GM12878 (cell line): ENCODE results near the gene IL33.

Experiments
- BHLHE40 ChIP-seq, 2 experiments: fragments of 450-650 bp in 1 of 2; IDR thresholded peaks; 2 replicates each; pipeline ENCODE4 v1.6.1; 2011 to 2017; ENCODE audit warnings: low read depth in 2 of 2, borderline replicate concordance in 1 of 2, improper control_type of control experiment in 1 of 2, low read length in 1 of 2, mild to moderate bottlenecking in 1 of 2
- CEBPB ChIP-seq, 2 experiments: fragments of 150-350 bp in 1 of 2; IDR thresholded peaks; 2 replicates each; pipeline ENCODE4 v1.6.1; 2012 to 2014; ENCODE audit warnings: low read depth in 2 of 2, low read length in 2 of 2, borderline replicate concordance in 1 of 2, inconsistent platforms in 1 of 2
- RFX5 ChIP-seq: IDR thresholded peaks from 2 replicates; pipeline ENCODE4 v1.6.1; 2011; ENCODE audit warnings: low read depth, low read length, improper control_type of control experiment
- SP1 ChIP-seq: IDR thresholded peaks from one replicate; pipeline ENCODE4 v1.6.1; 2011; ENCODE audit warnings: low read depth, low read length
- ZNF207 ChIP-seq: fragments of 450-650 bp; IDR thresholded peaks from 2 replicates; pipeline ENCODE4 v1.6.1; 2014; ENCODE audit warnings: antibody characterized with exemption, mild to moderate bottlenecking, borderline replicate concordance
- TF ChIP-seq, protein P1 (sequence below): IDR thresholded peaks from 2 replicates; pipeline ENCODE4 v1.6.1; 2012; ENCODE audit warnings: low read depth, low read length, improper control_type of control experiment
- TF ChIP-seq, protein P2 (sequence below): IDR thresholded peaks from 2 replicates; pipeline ENCODE4 v1.6.1; 2011; ENCODE audit warnings: mild to moderate bottlenecking, low read depth, low read length, moderate library complexity; ENCODE audit not compliant: insufficient replicate concordance
- TF ChIP-seq, protein P3 (sequence below), 3 experiments: IDR thresholded peaks in 2 of 3; conservative IDR thresholded peaks in 1 of 3; 2 replicates each; pipeline ENCODE4 v1.5.1; 2011; ENCODE audit warnings: low read depth in 3 of 3, low read length in 3 of 3, mild to moderate bottlenecking in 3 of 3, control low read depth in 2 of 3, moderate library complexity in 2 of 3, inconsistent platforms in 1 of 3, mixed read lengths in 1 of 3; ENCODE audit not compliant: control insufficient read depth in 2 of 3, insufficient read depth in 1 of 3; ENCODE audit errors: extremely low read depth in 1 of 3

DNA sequence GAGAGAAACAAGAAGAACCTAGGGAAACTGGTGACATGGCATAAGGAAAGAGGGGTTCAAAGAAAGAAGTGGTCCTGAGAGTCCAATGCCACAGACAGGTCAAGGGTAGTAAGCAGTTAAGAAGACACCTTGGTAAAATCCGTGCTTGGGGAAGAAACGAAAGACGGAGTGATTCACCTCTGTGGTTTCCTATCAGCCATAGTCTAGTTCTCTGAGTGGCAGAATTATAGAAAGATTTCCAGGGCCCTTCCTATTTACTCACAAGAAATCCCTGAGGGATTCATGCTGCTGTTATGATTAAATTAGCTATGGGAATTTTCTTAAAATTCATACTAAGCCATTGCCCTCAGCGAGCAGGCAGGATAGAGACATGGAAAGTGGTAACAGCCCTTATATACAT is 31.7 kb downstream of the IL33 start:
- TF ChIP-seq RFX5 (no peak), CEBPB (IDR thresholded peaks at IDR 0.05; ENCODE audit: borderline replicate concordance in 1 of 2, low read depth in 2 of 2, low read length in 2 of 2) (no peak), ZNF207 (no peak), BHLHE40 (IDR thresholded peaks at IDR 0.05; ENCODE audit: borderline replicate concordance in 1 of 2, low read depth in 2 of 2, low read length in 1 of 2) (no peak), SP1 (no peak)
- TF ChIP-seq, protein P1, sequence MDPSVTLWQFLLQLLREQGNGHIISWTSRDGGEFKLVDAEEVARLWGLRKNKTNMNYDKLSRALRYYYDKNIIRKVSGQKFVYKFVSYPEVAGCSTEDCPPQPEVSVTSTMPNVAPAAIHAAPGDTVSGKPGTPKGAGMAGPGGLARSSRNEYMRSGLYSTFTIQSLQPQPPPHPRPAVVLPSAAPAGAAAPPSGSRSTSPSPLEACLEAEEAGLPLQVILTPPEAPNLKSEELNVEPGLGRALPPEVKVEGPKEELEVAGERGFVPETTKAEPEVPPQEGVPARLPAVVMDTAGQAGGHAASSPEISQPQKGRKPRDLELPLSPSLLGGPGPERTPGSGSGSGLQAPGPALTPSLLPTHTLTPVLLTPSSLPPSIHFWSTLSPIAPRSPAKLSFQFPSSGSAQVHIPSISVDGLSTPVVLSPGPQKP, result no peak
- TF ChIP-seq, protein P2, sequence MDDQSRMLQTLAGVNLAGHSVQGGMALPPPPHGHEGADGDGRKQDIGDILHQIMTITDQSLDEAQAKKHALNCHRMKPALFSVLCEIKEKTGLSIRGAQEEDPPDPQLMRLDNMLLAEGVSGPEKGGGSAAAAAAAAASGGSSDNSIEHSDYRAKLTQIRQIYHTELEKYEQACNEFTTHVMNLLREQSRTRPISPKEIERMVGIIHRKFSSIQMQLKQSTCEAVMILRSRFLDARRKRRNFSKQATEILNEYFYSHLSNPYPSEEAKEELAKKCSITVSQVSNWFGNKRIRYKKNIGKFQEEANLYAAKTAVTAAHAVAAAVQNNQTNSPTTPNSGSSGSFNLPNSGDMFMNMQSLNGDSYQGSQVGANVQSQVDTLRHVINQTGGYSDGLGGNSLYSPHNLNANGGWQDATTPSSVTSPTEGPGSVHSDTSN, result no peak
- TF ChIP-seq, protein P3, sequence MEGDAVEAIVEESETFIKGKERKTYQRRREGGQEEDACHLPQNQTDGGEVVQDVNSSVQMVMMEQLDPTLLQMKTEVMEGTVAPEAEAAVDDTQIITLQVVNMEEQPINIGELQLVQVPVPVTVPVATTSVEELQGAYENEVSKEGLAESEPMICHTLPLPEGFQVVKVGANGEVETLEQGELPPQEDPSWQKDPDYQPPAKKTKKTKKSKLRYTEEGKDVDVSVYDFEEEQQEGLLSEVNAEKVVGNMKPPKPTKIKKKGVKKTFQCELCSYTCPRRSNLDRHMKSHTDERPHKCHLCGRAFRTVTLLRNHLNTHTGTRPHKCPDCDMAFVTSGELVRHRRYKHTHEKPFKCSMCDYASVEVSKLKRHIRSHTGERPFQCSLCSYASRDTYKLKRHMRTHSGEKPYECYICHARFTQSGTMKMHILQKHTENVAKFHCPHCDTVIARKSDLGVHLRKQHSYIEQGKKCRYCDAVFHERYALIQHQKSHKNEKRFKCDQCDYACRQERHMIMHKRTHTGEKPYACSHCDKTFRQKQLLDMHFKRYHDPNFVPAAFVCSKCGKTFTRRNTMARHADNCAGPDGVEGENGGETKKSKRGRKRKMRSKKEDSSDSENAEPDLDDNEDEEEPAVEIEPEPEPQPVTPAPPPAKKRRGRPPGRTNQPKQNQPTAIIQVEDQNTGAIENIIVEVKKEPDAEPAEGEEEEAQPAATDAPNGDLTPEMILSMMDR (IDR thresholded peaks at IDR 0.05 in 2 of 3, conservative IDR thresholded peaks at IDR 0.05 in 1 of 3; ENCODE audit: control insufficient read depth in 2 of 3, extremely low read depth in 1 of 3, insufficient read depth in 1 of 3, low read depth in 3 of 3, low read length in 3 of 3), result no peak
